GM12874 (cell line): ENCODE measurements around the gene VKORC1L1.

Source experiments
- CTCF ChIP-seq: IDR thresholded peaks from 2 replicates; pipeline ENCODE4 v1.5.1; 2011; ENCODE audit warnings: low read depth, mild to moderate bottlenecking, control low read depth, low read length, moderate library complexity; ENCODE audit not compliant: insufficient read depth

Gene VKORC1L1

DNA sequence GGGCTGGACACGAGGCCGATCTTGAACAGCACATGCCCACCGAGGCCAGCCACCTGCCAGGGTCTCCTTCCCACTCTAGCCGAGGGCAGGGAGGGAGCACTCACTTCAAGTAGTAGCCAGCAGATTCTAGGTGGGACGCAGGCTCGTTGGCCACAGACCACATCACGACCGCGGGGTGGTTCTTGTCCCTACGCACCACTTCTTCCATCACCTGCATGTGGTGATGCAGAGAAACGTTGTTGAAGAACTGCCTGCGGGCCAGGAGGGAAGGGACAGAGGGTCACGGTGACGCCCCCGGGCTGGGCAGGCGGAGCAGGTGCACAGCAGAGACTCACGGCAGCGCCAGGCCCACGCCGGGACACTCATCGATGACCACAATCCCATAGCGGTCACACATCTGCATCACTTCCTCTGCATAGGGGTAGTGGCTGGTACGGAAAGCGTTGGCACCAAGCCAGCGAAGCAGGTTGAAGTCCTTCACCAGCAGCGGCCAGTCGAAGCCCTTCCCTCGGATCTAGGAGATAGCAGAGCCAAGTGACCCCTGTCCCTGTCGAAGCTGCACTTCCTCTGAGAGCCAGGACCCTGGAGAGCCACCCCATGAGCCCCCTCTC, 101.4 kb downstream of the VKORC1L1 start:
- TF ChIP-seq CTCF, result no peak

DNA sequence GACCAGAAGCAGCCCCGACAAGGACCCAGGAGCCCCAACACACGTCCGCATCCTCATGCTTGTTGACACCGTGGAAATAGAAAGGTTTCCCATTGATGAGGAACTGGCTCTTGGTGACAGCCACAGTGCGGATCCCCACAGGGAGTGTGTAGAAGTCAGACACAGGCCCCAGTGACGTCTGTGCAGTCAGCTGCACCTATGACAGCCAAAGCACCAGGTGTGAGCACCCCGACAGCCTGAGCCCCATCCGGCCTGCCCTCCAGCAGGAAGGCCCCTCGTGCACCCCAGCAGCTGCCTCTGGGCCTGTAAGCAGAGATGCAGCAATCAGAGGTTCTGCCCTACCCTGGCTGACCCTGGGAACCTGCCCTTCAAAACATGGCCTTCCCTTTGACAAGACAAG, 102.0 kb downstream of the VKORC1L1 start:
- no peak for TF ChIP-seq CTCF

- TF ChIP-seq CTCF, result no peak
Observed at GRCh38 chr7:65975814-65976445, 103.1 kb downstream of the VKORC1L1 start.

DNA sequence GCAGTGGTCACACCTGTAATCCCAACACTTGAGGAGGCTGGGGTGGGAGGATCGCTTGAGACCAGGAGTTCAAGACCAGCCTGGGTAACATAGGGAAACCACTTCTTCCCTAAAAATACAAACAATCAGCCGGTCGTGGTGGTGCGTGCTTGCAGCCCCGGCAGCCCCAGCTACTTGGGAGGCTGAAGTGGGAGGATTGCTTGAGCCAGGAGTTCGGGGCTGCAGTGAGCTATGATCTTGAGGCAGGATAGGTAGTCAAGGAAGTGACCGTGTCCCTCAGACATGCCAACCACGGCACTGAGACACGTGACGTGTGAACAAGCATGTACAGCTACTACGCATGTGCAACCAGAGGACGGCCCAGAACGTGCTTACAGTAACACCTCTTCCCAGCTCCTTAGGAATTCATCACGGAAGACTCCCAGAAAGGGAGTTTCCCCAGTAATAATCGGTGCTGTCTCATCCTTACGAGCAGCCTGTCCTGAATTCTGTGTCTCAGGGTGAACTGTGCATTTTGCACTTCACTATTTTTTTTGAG, 103.9 kb downstream of the VKORC1L1 start:
- TF ChIP-seq CTCF, result no peak

GRCh38 chr7:65978891-65979582, 106.2 kb downstream of the VKORC1L1 start:
- TF ChIP-seq CTCF, result no peak

GRCh38 chr7:65979583-65980477, 107.0 kb downstream of the VKORC1L1 start:
- no peak for TF ChIP-seq CTCF
